Measurements from ENCODE around the gene COX4I2. TPM values are rescaled to one million over a fixed set of nuclear protein-coding genes. Genes with fewer than 3 reads are reported as not detected.

Gene COX4I2
- total and polyA plus RNA-seq, 2 of the 4 experiments (the other 2 are of a cell fraction) = not detected

- H2BK20ac ChIP-seq (ENCODE audit: low read depth, low read length) = no peak overlapping the region
- TF ChIP-seq SMC3 (IDR thresholded peaks at IDR 0.05; ENCODE audit: low read depth, low read length) = no peak
- no peak for TF ChIP-seq FOS (IDR thresholded peaks at IDR 0.05; ENCODE audit: low read depth, low read length)
- no peak for TF ChIP-seq BHLHE40 (IDR thresholded peaks at IDR 0.05; ENCODE audit: low read depth, low read length)
- TF ChIP-seq CTCF (conservative IDR thresholded peaks at IDR 0.05; ENCODE audit: low read depth, low read length) = no peak
- no TSS peak for BruUV-seq (replicated peaks)
- no peak overlapping the region for H3K4me3 ChIP-seq (ENCODE audit: insufficient read depth, low read depth, low read length)
- peaks cover 0 to 4% of the 10 kb centered on the region in 2 experiments; a peak in 1 of 4 replicates for H3K79me1 ChIP-seq (ENCODE audit: low read depth in 1 of 2, low read length in 2 of 2)
- H3K56ac ChIP-seq (ENCODE audit: extremely low read depth, insufficient read depth, low read length) = no peak overlapping the region
- WGBS, 2 experiments (ENCODE audit: extremely low coverage in 2 of 2, insufficient read length in 1 of 2) = 71% methylated on average over 3 of the region's 7 CpGs; no CpG with 5 or more reads in 1 of the 2 experiments
- in situ Hi-C loops (cut with MboI; ENCODE audit: low sequenced_read_pairs) (no loop called here), dilution Hi-C loops (cut with HindIII; ENCODE audit: low sequenced_read_pairs, unreplicated experiment) (no loop called here), intact Hi-C loops (cut with micrococcal nuclease) (no loop called here)
- no peak for ATAC-seq (ENCODE audit: low read depth)
- peak overlapping the region; percentile 4 for H2AK9ac ChIP-seq (replicated peaks; ENCODE audit: low read depth, low read length, poor library complexity)
- H3K27ac ChIP-seq (ENCODE audit: insufficient read depth, low read length) = no peak overlapping the region
- no peak for DNase-seq
- no peaks in the 10 kb centered on the region for H3K9me3 ChIP-seq (ENCODE audit: control insufficient read depth, insufficient read depth, low read length)
- H2BK5ac ChIP-seq (ENCODE audit: low read depth, low read length, poor library complexity, severe bottlenecking) = no peak overlapping the region
- H3K9me1 ChIP-seq (ENCODE audit: insufficient read depth, low read length) = peaks cover 7% of the 10 kb centered on the region
- peak overlapping the region; percentile 53 for H4K91ac ChIP-seq (ENCODE audit: insufficient read depth, low read depth, low read length)
- no peak overlapping the region for H4K5ac ChIP-seq (ENCODE audit: low read depth, low read length)
- no peaks in the 10 kb centered on the region for H4K20me1 ChIP-seq (ENCODE audit: insufficient read depth, low read length)
- 0 out of 2 replicates have a peak overlapping the region, but pooled peaks have one; percentile 39 for H2BK120ac ChIP-seq (ENCODE audit: low read depth, low read length)
- POLR2A ChIA-PET (ENCODE audit: unreplicated experiment) = no interaction called here
- H3K23ac ChIP-seq (ENCODE audit: low read depth, low read length) = no peak overlapping the region; the same call in 1 of the 2 replicates
- no peak overlapping the region for H3K9ac ChIP-seq (ENCODE audit: low read depth, low read length)
- no peak overlapping the region for H3K4me2 ChIP-seq (ENCODE audit: low read depth, low read length)
- no peak overlapping the region for H3K4ac ChIP-seq (ENCODE audit: low read depth, low read length)
- no peaks in the 10 kb centered on the region for H3K36me3 ChIP-seq (ENCODE audit: control insufficient read depth, insufficient read depth, low read length)
- no peak overlapping the region; the same call in 1 of the 2 replicates for H3K18ac ChIP-seq (ENCODE audit: low read depth, low read length)
- H3K27me3 ChIP-seq (ENCODE audit: control insufficient read depth, insufficient read depth, low read length) = no peaks in the 10 kb centered on the region
- 0 out of 2 replicates have a peak overlapping the region, but pooled peaks have one; percentile 14 for H3K14ac ChIP-seq (replicated peaks; ENCODE audit: low read depth, low read length)
- H2AFZ ChIP-seq (replicated peaks; ENCODE audit: low read length, poor library complexity) = no peak overlapping the region
- H3K4me1 ChIP-seq (ENCODE audit: control insufficient read depth, insufficient read depth, low read length) = peaks cover 17% of the 10 kb centered on the region
- peak overlapping the region; percentile 74; the same call in 2 of the 3 replicates for H2BK15ac ChIP-seq (ENCODE audit: low read depth, low read length)
- CTCF ChIA-PET = interaction anchor here (1.5 kb wide), 1 partner anchor 22 kb away, joined by 3 read pairs; no protein-coding TSS in a partner anchor
- H4K8ac ChIP-seq (ENCODE audit: low read depth in 2 of 2, low read length in 2 of 2) = no peak overlapping the region
- peak overlapping the region; percentile 63 for H2AK5ac ChIP-seq (ENCODE audit: low read depth, low read length)
Observed at GRCh38 chr20:31590717-31591225, 46.9 kb upstream of the COX4I2 start.
